Measurements from ENCODE around the gene MAPT. TPM values are rescaled to one million over a fixed set of nuclear protein-coding genes. Genes with fewer than 3 reads are reported as not detected.

The MAPT gene
- polyA plus RNA-seq, 1 donor = 12.3 TPM

GRCh38 chr17:46049656-46050055 is 155.3 kb downstream of the MAPT start:
- DNase-seq (ENCODE audit: low read depth) = no peak

GRCh38 chr17:46053911-46054534 is 159.7 kb downstream of the MAPT start:
- no peak for DNase-seq (ENCODE audit: low read depth)

- DNase-seq (ENCODE audit: low read depth) = no peak
These were observed 162.5 kb downstream of the MAPT start for GRCh38 chr17:46056800-46057304.

- no peak for DNase-seq (ENCODE audit: low read depth)
These were observed 163.0 kb downstream of the MAPT start for GRCh38 chr17:46057366-46057765.

GRCh38 chr17:46059486-46059885 is 165.1 kb downstream of the MAPT start:
- DNase-seq (ENCODE audit: low read depth) = no peak

- DNase-seq (ENCODE audit: low read depth) = no peak
These were observed 166.1 kb downstream of the MAPT start for GRCh38 chr17:46060461-46060860.

GRCh38 chr17:46061435-46061834 is 167.1 kb downstream of the MAPT start:
- DNase-seq (ENCODE audit: low read depth) = no peak

GRCh38 chr17:46063241-46063640 is 168.9 kb downstream of the MAPT start:
- no peak for DNase-seq (ENCODE audit: low read depth)

GRCh38 chr17:46064460-46064859 is 170.1 kb downstream of the MAPT start:
- no peak for DNase-seq (ENCODE audit: low read depth)

- DNase-seq (ENCODE audit: low read depth) = no peak
These were observed 177.4 kb downstream of the MAPT start for GRCh38 chr17:46071796-46072195.

GRCh38 chr17:46072998-46073397 is 178.6 kb downstream of the MAPT start:
- no peak for DNase-seq (ENCODE audit: low read depth)

GRCh38 chr17:46074540-46074939 is 180.2 kb downstream of the MAPT start:
- no peak for DNase-seq (ENCODE audit: low read depth)

Other genes with a start within 250 kb of the MAPT start
- gene CRHR1, start 110.2 kb upstream of the MAPT start, polyA plus RNA-seq (ENCODE audit: insufficient read length) = 0.62 TPM
- gene SPPL2C, start 49.7 kb upstream of the MAPT start, polyA plus RNA-seq (ENCODE audit: insufficient read length) = not detected
- gene STH, start 104.7 kb downstream of the MAPT start, polyA plus RNA-seq (ENCODE audit: insufficient read length) = not detected